Neural cell (in vitro differentiated cells): ENCODE measurements around the gene ECI2. TPM values are rescaled to one million over a fixed set of nuclear protein-coding genes. Genes with fewer than 3 reads are reported as not detected.

Experiments used
- H2AFZ ChIP-seq: fragments of 200-600, 300-800 bp; sonication (generic), shearing (Covaris generic); 2 replicates; pipeline ENCODE4 v1.6.0; 2014; ENCODE audit warnings: low read depth, mild to moderate bottlenecking, antibody characterized with exemption, low read length, moderate library complexity
- H3F3A ChIP-seq: fragments of 200-600 bp; shearing (Covaris generic); 2 replicates; pipeline ENCODE4 v1.6.1; 2016; ENCODE audit warnings: mild to moderate bottlenecking, moderate library complexity, mixed read lengths, antibody characterized with exemption, low read length; ENCODE audit not compliant: insufficient read depth, poor library complexity, severe bottlenecking
- H3K27ac ChIP-seq: fragments of 200-600, 300-800 bp; sonication (generic), shearing (Covaris generic); 2 replicates; pipeline ENCODE4 v1.5.1; 2014; ENCODE audit warnings: mild to moderate bottlenecking, low read length, moderate library complexity
- H3K27me3 ChIP-seq: fragments of 300-800, 200-600 bp; sonication (generic), shearing (Covaris generic); 2 replicates; pipeline ENCODE4 v1.6.0; 2014; ENCODE audit warnings: mild to moderate bottlenecking, low read depth, low read length, moderate library complexity; ENCODE audit not compliant: insufficient read depth
- H3K36me3 ChIP-seq: fragments of 300-800, 200-600 bp; sonication (generic), shearing (Covaris generic); 2 replicates; pipeline ENCODE4 v1.5.1; 2014; ENCODE audit warnings: mild to moderate bottlenecking, antibody characterized with exemption, low read length, moderate library complexity; ENCODE audit not compliant: insufficient read depth
- H3K4me2 ChIP-seq: fragments of 300-800, 200-600 bp; sonication (generic), shearing (Covaris generic); 2 replicates; pipeline ENCODE4 v1.6.0; 2014; ENCODE audit warnings: mild to moderate bottlenecking, low read length
- H3K4me3 ChIP-seq: fragments of 300-800, 200-600 bp; sonication (generic), shearing (Covaris generic); 2 replicates; pipeline ENCODE4 v1.5.1; 2014; ENCODE audit warnings: mild to moderate bottlenecking, low read length, moderate library complexity
- H3K79me2 ChIP-seq: fragments of 200-600 bp; shearing (Covaris generic); replicated peaks from 2 replicates; pipeline ENCODE4 v1.6.0; 2014; ENCODE audit warnings: mild to moderate bottlenecking, low read length, moderate library complexity; ENCODE audit not compliant: insufficient read depth
- H3K9ac ChIP-seq: fragments of 300-800, 200-600 bp; sonication (generic), shearing (Covaris generic); 2 replicates; pipeline ENCODE4 v1.6.1; 2016; ENCODE audit warnings: mild to moderate bottlenecking, low read length, mixed read lengths
- H3K9me2 ChIP-seq: fragments of 200-600 bp; shearing (Covaris generic); 2 replicates; pipeline ENCODE4 v1.6.1; 2016; ENCODE audit warnings: mild to moderate bottlenecking, low read length, mixed read lengths; ENCODE audit not compliant: insufficient read depth
- H3K9me3 ChIP-seq: fragments of 200-600, 300-800 bp; sonication (generic), shearing (Covaris generic); 2 replicates; pipeline ENCODE4 v1.6.1; 2016; ENCODE audit warnings: mild to moderate bottlenecking, mixed run types, low read length, moderate library complexity, mixed read lengths
- H4K20me1 ChIP-seq: fragments of 200-600 bp; shearing (Covaris generic); 2 replicates; pipeline ENCODE4 v1.6.1; 2016; ENCODE audit warnings: mild to moderate bottlenecking, mixed run types; ENCODE audit not compliant: insufficient read depth
- EP300 ChIP-seq: fragments of 450-650 bp; conservative IDR thresholded peaks from 2 replicates; pipeline ENCODE4 v1.6.1; 2014; ENCODE audit warnings: antibody characterized with exemption, mild to moderate bottlenecking, moderate library complexity; ENCODE audit not compliant: poor library complexity, severe bottlenecking
- EZH2 ChIP-seq: fragments of 200-600, 300-800 bp; shearing (Covaris generic), sonication (generic); IDR thresholded peaks from 2 replicates; pipeline ENCODE4 v1.6.1; 2014; ENCODE audit warnings: antibody characterized with exemption, low read length, borderline replicate concordance, mild to moderate bottlenecking; ENCODE audit not compliant: insufficient read depth, poor library complexity, severe bottlenecking
- MXI1 ChIP-seq: fragments of 450-650 bp; conservative IDR thresholded peaks from 2 replicates; pipeline ENCODE4 v1.6.1; 2014; ENCODE audit warnings: antibody characterized with exemption, mild to moderate bottlenecking; ENCODE audit not compliant: poor library complexity, severe bottlenecking
- POLR2AphosphoS5 ChIP-seq: IDR thresholded peaks from 2 replicates; pipeline ENCODE4 v1.6.1; 2012
- RAD21 ChIP-seq: fragments of 450-650 bp; conservative IDR thresholded peaks from 2 replicates; pipeline ENCODE4 v1.6.1; 2014; ENCODE audit warnings: antibody characterized with exemption, mild to moderate bottlenecking, moderate library complexity
- SMC3 ChIP-seq: fragments of 450-650 bp; conservative IDR thresholded peaks from 2 replicates; pipeline ENCODE4 v1.6.1; 2014; ENCODE audit warnings: antibody characterized with exemption, mild to moderate bottlenecking, moderate library complexity; ENCODE audit not compliant: poor library complexity
- TAF1 ChIP-seq: IDR thresholded peaks from 2 replicates; pipeline ENCODE4 v1.6.1; 2012; ENCODE audit warnings: low read depth
- polyA plus RNA-seq: library from polyadenylated mRNA; depleted of rRNA; stranded (reverse); fragments of >200 nt; gene quantifications from 2 replicates; pipeline ENCODE4 v1.2.3, GENCODE V29; 2014
- TF ChIP-seq, protein P1 (sequence below): IDR thresholded peaks from 2 replicates; pipeline ENCODE4 v1.6.1; 2012; ENCODE audit warnings: borderline replicate concordance
- TF ChIP-seq, protein P2 (sequence below): fragments of 450-650 bp; IDR thresholded peaks from 2 replicates; pipeline ENCODE4 v1.5.1; 2014; ENCODE audit warnings: antibody characterized with exemption, mild to moderate bottlenecking, moderate library complexity; ENCODE audit not compliant: poor library complexity, severe bottlenecking

ECI2 gene
- polyA plus RNA-seq, 1 donor from 2014 or later, result 27.5 TPM

DNA sequence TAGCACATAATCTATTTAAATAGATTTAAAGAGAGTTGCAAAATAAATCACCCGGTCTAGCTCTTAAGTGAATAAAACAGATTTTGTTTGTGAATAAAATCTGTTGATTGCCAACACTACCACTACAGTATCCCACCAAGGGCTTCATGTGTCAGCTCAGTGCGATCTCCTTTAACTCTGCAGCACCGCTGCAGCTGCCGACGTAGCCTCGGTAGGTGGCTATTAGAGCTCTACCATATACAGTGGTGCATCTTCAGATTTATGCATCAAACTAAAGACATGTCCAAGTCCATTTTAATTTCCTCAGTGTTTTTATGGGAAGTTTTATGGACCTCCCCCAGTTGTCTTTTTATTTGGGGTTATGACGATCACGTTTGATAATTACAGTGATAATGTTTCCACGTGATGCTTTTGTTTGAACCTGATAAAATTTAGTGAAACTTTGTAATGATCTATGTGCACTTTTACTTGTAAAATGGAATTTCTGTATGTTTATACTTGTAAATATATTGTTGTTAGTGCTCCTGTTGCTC is 26.7 kb downstream of the ECI2 start:
- Histone ChIP-seq H3K4me3 (no peak overlapping the region), H4K20me1 (no peaks in the 10 kb centered on the region), H2AFZ (no peak overlapping the region), H3K9me3 (peaks cover 2% of the 10 kb centered on the region), H3K79me2 (no peaks in the 10 kb centered on the region), H3K9ac (no peak overlapping the region), H3K27ac (no peak overlapping the region), H3K27me3 (no peaks in the 10 kb centered on the region), H3K9me2 (no peaks in the 10 kb centered on the region), H3F3A (no peaks in the 10 kb centered on the region), H3K36me3 (no peaks in the 10 kb centered on the region), H3K4me2 (no peak overlapping the region)
- no peak for TF ChIP-seq SMC3
- no peak for TF ChIP-seq MXI1
- TF ChIP-seq EZH2, result no peak
- no peak for TF ChIP-seq TAF1
- TF ChIP-seq, protein P1, sequence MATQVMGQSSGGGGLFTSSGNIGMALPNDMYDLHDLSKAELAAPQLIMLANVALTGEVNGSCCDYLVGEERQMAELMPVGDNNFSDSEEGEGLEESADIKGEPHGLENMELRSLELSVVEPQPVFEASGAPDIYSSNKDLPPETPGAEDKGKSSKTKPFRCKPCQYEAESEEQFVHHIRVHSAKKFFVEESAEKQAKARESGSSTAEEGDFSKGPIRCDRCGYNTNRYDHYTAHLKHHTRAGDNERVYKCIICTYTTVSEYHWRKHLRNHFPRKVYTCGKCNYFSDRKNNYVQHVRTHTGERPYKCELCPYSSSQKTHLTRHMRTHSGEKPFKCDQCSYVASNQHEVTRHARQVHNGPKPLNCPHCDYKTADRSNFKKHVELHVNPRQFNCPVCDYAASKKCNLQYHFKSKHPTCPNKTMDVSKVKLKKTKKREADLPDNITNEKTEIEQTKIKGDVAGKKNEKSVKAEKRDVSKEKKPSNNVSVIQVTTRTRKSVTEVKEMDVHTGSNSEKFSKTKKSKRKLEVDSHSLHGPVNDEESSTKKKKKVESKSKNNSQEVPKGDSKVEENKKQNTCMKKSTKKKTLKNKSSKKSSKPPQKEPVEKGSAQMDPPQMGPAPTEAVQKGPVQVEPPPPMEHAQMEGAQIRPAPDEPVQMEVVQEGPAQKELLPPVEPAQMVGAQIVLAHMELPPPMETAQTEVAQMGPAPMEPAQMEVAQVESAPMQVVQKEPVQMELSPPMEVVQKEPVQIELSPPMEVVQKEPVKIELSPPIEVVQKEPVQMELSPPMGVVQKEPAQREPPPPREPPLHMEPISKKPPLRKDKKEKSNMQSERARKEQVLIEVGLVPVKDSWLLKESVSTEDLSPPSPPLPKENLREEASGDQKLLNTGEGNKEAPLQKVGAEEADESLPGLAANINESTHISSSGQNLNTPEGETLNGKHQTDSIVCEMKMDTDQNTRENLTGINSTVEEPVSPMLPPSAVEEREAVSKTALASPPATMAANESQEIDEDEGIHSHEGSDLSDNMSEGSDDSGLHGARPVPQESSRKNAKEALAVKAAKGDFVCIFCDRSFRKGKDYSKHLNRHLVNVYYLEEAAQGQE, result no peak
- no peak for TF ChIP-seq RAD21
- TF ChIP-seq, protein P2, sequence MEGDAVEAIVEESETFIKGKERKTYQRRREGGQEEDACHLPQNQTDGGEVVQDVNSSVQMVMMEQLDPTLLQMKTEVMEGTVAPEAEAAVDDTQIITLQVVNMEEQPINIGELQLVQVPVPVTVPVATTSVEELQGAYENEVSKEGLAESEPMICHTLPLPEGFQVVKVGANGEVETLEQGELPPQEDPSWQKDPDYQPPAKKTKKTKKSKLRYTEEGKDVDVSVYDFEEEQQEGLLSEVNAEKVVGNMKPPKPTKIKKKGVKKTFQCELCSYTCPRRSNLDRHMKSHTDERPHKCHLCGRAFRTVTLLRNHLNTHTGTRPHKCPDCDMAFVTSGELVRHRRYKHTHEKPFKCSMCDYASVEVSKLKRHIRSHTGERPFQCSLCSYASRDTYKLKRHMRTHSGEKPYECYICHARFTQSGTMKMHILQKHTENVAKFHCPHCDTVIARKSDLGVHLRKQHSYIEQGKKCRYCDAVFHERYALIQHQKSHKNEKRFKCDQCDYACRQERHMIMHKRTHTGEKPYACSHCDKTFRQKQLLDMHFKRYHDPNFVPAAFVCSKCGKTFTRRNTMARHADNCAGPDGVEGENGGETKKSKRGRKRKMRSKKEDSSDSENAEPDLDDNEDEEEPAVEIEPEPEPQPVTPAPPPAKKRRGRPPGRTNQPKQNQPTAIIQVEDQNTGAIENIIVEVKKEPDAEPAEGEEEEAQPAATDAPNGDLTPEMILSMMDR, result no peak
- TF ChIP-seq EP300, result no peak
- no peak for TF ChIP-seq POLR2AphosphoS5

DNA sequence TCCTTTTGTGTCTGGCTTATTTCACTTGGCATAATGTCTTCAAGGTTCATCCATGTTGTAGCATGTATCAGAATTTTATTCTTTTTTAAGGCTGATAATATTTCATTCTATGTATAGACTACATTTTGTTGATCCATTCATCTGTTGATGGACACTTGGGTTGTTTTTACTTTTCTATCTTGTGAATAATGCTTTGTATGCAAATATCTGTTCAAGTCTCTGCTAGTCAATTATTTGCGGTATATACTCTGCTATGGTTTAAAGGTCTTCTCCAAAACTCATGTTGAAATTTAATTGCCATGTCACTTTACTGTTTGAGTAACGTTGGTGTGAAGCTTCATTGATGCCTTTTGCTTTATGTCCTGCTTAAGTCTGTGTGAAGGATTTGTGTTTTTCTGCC is 27.5 kb downstream of the ECI2 start:
- Histone ChIP-seq H3K9me3 (peaks cover 2% of the 10 kb centered on the region), H3K4me2 (no peak overlapping the region), H2AFZ (no peak overlapping the region), H3K27ac (no peak overlapping the region), H3K4me3 (no peak overlapping the region), H3K79me2 (no peaks in the 10 kb centered on the region), H3K36me3 (no peaks in the 10 kb centered on the region), H4K20me1 (no peaks in the 10 kb centered on the region), H3K9ac (no peak overlapping the region), H3F3A (no peaks in the 10 kb centered on the region), H3K27me3 (no peaks in the 10 kb centered on the region), H3K9me2 (no peaks in the 10 kb centered on the region)
- TF ChIP-seq, protein P2, result no peak
- TF ChIP-seq SMC3 (no peak), TAF1 (no peak), EZH2 (no peak), EP300 (no peak), RAD21 (no peak), POLR2AphosphoS5 (no peak)
- TF ChIP-seq, protein P1, result no peak
